ENCODE measurements around the gene CD28. TPM values are rescaled to one million over a fixed set of nuclear protein-coding genes. Genes with fewer than 3 reads are reported as not detected.

The CD28 gene
- total RNA-seq (ENCODE audit: low replicate concordance): 0.17 TPM in 1 of 2 replicates, not detected in the other
- long read RNA-seq: 0 reads

DNA sequence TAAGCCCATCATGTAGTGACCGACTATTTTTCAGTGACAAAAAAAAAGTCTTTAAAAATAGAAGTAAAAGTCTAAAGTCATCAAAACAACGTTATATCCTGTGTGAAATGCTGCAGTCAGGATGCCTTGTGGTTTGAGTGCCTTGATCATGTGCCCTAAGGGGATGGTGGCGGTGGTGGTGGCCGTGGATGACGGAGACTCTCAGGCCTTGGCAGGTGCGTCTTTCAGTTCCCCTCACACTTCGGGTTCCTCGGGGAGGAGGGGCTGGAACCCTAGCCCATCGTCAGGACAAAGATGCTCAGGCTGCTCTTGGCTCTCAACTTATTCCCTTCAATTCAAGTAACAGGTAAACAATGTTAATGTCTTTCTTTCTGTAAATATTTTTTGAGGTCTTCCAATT, at the start of gene CD28:
TSS of gene CD28 (plus strand) at position 237 of the 400 bp plus-strand sequence. CDS start at position 295, 58 bp downstream.
- Mint-ChIP-seq H3K36me3 (no peaks in the 10 kb centered on the region), H3K27ac (no peak within 1 kb of the TSS), H3K4me3 (no peak within 1 kb of the TSS), H3K9me3 (peaks cover 7% of the 10 kb centered on the region), H3K4me1 (ENCODE audit: unreplicated experiment) (peaks cover 4% of the 10 kb centered on the region), H3K27me3 (no peaks in the 10 kb centered on the region)
- TF ChIP-seq, protein P1, sequence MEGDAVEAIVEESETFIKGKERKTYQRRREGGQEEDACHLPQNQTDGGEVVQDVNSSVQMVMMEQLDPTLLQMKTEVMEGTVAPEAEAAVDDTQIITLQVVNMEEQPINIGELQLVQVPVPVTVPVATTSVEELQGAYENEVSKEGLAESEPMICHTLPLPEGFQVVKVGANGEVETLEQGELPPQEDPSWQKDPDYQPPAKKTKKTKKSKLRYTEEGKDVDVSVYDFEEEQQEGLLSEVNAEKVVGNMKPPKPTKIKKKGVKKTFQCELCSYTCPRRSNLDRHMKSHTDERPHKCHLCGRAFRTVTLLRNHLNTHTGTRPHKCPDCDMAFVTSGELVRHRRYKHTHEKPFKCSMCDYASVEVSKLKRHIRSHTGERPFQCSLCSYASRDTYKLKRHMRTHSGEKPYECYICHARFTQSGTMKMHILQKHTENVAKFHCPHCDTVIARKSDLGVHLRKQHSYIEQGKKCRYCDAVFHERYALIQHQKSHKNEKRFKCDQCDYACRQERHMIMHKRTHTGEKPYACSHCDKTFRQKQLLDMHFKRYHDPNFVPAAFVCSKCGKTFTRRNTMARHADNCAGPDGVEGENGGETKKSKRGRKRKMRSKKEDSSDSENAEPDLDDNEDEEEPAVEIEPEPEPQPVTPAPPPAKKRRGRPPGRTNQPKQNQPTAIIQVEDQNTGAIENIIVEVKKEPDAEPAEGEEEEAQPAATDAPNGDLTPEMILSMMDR (conservative IDR thresholded peaks at IDR 0.05): no peak
- no peak for DNase-seq (ENCODE audit: extremely low spot score, unreplicated experiment)

DNA sequence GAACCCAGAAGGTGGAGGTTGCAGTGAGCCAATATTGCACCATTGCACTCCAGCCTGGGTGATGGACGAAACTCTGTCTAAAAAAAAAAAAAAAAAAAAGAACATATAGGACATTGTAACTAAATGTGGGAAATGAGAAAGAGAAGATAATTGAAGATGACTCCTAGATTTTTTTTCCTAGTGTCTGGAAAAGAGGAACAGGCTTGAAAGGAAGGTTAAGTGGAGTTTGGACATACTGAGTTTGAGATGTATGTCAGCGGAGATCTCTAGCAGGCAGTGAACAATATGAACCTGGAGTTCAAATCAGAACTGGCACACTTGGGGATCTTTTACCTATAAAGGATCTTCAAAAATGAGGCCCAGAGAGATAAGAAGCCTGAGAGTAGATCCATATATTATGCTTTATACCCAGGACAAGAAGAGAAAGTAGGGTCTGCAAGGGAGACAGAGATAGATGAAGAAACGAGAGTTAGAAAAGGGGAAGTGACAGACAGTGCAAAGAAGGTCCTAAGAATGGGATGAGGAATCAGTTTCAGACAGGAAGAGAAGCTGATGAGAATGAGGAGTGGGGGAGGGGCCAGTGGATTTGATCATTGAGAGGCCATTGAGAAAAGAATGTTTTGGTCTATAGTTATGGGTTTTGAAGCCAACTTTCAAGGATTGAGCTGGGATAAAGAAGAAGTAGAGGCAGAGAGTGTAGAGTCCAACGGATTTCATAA, 46.9 kb upstream of the CD28 start:
- Mint-ChIP-seq H3K4me3 (no peak overlapping the region), H3K36me3 (no peaks in the 10 kb centered on the region), H3K27me3 (no peaks in the 10 kb centered on the region), H3K4me1 (ENCODE audit: unreplicated experiment) (peaks cover 6% of the 10 kb centered on the region), H3K27ac (no peak overlapping the region), H3K9me3 (peaks cover 5% of the 10 kb centered on the region)
- TF ChIP-seq, protein P1 (conservative IDR thresholded peaks at IDR 0.05): no peak
- no peak for DNase-seq (ENCODE audit: extremely low spot score, unreplicated experiment)

DNA sequence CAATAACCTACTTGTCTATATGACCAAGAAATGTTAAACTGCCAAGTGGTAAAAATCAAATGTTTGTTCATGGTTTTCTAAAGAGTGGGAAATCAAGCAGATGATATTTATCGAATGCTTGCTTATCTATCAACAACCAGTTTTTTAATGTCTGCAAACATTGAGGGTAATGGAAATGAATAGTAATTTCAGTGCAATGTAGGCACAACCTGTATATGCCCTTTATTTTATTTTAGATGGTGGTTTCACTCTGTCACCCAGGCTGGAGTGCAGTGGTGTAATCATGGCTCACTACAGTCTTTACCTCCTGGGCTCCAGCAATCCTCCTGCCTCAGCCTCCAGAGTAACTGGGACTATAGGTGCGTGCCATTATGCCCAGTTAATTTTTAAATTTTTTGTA, 46.0 kb upstream of the CD28 start:
- Mint-ChIP-seq H3K9me3 (peaks cover 5% of the 10 kb centered on the region), H3K4me3 (no peak overlapping the region), H3K27ac (no peak overlapping the region), H3K27me3 (no peaks in the 10 kb centered on the region), H3K36me3 (no peaks in the 10 kb centered on the region), H3K4me1 (ENCODE audit: unreplicated experiment) (peaks cover 6% of the 10 kb centered on the region)
- DNase-seq (ENCODE audit: extremely low spot score, unreplicated experiment): no peak
- TF ChIP-seq, protein P1 (conservative IDR thresholded peaks at IDR 0.05): no peak

DNA sequence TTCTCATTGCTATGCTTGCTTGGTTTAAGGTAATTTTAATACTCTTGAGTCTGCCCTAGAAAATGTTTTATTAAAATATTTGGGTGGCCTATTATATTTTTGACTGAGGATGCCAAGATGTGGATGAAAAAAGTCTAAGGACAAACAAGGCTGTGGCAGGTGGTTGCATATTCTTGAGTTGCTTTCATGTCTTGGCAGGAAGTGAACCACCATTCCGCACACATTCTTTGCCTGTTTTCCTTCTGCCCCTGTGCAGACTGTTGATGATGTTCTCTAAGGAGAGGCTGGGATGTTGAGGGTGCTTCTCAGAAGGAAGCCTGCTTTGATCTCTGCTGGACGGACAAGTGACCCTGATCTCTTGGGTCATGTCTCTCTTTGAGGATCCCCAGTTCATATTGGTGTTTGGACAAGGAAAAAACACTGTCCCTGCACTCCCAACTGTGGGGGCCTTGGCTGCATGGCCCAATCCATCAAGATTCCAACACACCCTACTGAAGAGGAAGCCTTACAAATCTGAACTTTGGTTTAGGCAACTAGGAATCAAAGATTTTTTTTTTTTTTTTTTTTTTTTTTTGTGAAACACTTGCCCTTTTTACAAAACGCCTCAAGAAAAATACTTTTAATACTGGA, 45.0 kb upstream of the CD28 start:
- Mint-ChIP-seq H3K27ac (no peak overlapping the region), H3K9me3 (peaks cover 5% of the 10 kb centered on the region), H3K4me1 (ENCODE audit: unreplicated experiment) (peaks cover 5% of the 10 kb centered on the region), H3K27me3 (no peaks in the 10 kb centered on the region), H3K36me3 (no peaks in the 10 kb centered on the region), H3K4me3 (no peak overlapping the region)
- TF ChIP-seq, protein P1 (conservative IDR thresholded peaks at IDR 0.05): no peak
- no peak for DNase-seq (ENCODE audit: extremely low spot score, unreplicated experiment)

DNA sequence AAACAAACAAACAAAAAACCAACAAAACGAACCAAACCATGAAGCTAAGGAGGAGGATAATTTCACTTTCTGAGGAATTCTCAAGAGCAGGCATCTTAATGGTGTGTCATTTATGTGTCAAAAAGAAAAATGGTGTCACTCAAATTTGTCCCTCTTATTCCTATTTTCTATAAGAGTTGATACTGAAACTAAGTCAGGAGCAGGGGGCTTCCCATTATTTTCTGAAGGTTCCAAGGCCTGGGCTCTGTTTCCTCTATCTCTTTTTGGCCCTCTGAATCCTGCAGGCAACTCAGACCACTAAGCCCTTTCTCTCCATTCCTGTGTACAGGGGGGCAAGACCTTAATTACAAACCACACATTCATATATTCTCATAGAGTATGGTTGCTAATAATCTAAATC, 44.0 kb upstream of the CD28 start:
- H3K9me3 Mint-ChIP-seq: peaks cover 5% of the 10 kb centered on the region

More for the DNA sequence above, 44.0 kb upstream of the CD28 start:
- no peaks in the 10 kb centered on the region for H3K27me3 Mint-ChIP-seq
- H3K36me3 Mint-ChIP-seq: no peaks in the 10 kb centered on the region
- no peak overlapping the region for H3K27ac Mint-ChIP-seq
- TF ChIP-seq, protein P1 (conservative IDR thresholded peaks at IDR 0.05): no peak
- no peak for DNase-seq (ENCODE audit: extremely low spot score, unreplicated experiment)
- H3K4me3 Mint-ChIP-seq: no peak overlapping the region
- H3K4me1 Mint-ChIP-seq (ENCODE audit: unreplicated experiment): no peaks in the 10 kb centered on the region

Data from type B pancreatic cell (in vitro differentiated cells).